Colonic mucosa (tissue), 4 donors: ENCODE results near the gene CUBN. TPM values are rescaled to one million over a fixed set of nuclear protein-coding genes. Genes with fewer than 3 reads are reported as not detected.

ENCODE experiments used
- DNase-seq: peaks from one replicate; pipeline ENCODE4 v3.0.0-alpha.2; 2020
- H3K27ac ChIP-seq: fragments of 200-600 bp; one replicate; pipeline ENCODE4 v1.8.0; 2021
- H3K27me3 ChIP-seq: fragments of 200-600 bp; one replicate; pipeline ENCODE4 v1.8.0; 2021
- H3K36me3 ChIP-seq: fragments of 200-600 bp; one replicate; pipeline ENCODE4 v1.8.0; 2021
- H3K4me1 ChIP-seq: fragments of 200-600 bp; one replicate; pipeline ENCODE4 v1.8.0; 2021; ENCODE audit warnings: mild to moderate bottlenecking
- H3K4me3 ChIP-seq: fragments of 200-600 bp; one replicate; pipeline ENCODE4 v1.8.0; 2021
- H3K9ac ChIP-seq, 2 donors: one replicate each; pipeline ENCODE4 v1.7.0; 2013; ENCODE audit warnings: control low read depth in 2 of 2, low read depth in 2 of 2, low read length in 2 of 2
- H3K9me3 ChIP-seq: fragments of 200-600 bp; one replicate; pipeline ENCODE4 v1.8.0; 2021
- intact Hi-C: fragments of 100-400 bp; cut with DNase I; formaldehyde crosslinking; loops from one replicate; pipeline ENCODE4 v1.14.1; 2022
- total RNA-seq, 2 donors: library from RNA; stranded (reverse); fragmentation: NEBNext Ultra II Directional in 1 of 2; extraction: Animal tissue kit (Norgen Biotek cat#: 25700) in 1 of 2; gene quantifications; one replicate each; pipeline ENCODE4 v1.2.1, GENCODE V29; 2021
- TF ChIP-seq, protein P1 (sequence below): fragments of 200-600 bp; IDR thresholded peaks from one replicate; pipeline ENCODE4 v1.8.0; 2022; ENCODE audit warnings: antibody characterized with exemption, mild to moderate bottlenecking
- donor health status: healthy.
- donor health status: DM: no; HTN: no; CAD: no.
- donor health status: DM: no; HTN: no; CAD: no.

Gene CUBN
- total RNA-seq, 2 donors from 2014 or later = 0.25 to 0.42 TPM

DNA sequence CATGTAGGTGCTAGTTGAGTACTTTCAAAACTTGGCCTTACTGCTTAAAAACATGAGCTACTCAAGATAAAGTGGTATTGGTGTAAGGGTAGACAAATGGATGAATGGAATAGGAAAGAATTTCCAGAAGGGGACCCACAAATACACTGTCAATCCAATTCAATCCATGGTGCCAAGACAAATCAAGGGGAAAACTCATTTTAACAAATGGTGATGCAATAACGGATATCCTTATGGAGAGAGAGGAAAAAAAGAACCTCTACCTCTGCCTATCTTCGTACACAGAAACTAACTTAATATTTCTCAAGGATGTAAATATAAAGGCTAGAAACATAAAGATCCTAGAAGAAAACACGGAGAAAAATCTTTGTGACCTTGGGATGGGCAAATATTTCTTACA is 188.5 kb downstream of the CUBN start:
- DNase-seq = no peak

GRCh38 chr10:16938952-16939351 is 190.7 kb downstream of the CUBN start:
- Histone ChIP-seq H3K27ac (no peak overlapping the region), H3K36me3 (no peaks in the 10 kb centered on the region), H3K9ac (no peak overlapping the region), H3K4me1 (no peaks in the 10 kb centered on the region), H3K9me3 (no peaks in the 10 kb centered on the region), H3K4me3 (no peak overlapping the region), H3K27me3 (no peaks in the 10 kb centered on the region)
- no peak for DNase-seq
- TF ChIP-seq, protein P1, sequence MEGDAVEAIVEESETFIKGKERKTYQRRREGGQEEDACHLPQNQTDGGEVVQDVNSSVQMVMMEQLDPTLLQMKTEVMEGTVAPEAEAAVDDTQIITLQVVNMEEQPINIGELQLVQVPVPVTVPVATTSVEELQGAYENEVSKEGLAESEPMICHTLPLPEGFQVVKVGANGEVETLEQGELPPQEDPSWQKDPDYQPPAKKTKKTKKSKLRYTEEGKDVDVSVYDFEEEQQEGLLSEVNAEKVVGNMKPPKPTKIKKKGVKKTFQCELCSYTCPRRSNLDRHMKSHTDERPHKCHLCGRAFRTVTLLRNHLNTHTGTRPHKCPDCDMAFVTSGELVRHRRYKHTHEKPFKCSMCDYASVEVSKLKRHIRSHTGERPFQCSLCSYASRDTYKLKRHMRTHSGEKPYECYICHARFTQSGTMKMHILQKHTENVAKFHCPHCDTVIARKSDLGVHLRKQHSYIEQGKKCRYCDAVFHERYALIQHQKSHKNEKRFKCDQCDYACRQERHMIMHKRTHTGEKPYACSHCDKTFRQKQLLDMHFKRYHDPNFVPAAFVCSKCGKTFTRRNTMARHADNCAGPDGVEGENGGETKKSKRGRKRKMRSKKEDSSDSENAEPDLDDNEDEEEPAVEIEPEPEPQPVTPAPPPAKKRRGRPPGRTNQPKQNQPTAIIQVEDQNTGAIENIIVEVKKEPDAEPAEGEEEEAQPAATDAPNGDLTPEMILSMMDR = no peak
- intact Hi-C loops = no loop called here

More for the DNA sequence above, 188.5 kb downstream of the CUBN start:
- intact Hi-C loops = no loop called here
- H3K4me1 ChIP-seq = no peaks in the 10 kb centered on the region
- no peak overlapping the region for H3K9ac ChIP-seq
- no peaks in the 10 kb centered on the region for H3K9me3 ChIP-seq
- H3K27me3 ChIP-seq = no peaks in the 10 kb centered on the region
- H3K27ac ChIP-seq = no peak overlapping the region
- TF ChIP-seq, protein P1 = no peak
- no peak overlapping the region for H3K4me3 ChIP-seq
- no peaks in the 10 kb centered on the region for H3K36me3 ChIP-seq

DNA sequence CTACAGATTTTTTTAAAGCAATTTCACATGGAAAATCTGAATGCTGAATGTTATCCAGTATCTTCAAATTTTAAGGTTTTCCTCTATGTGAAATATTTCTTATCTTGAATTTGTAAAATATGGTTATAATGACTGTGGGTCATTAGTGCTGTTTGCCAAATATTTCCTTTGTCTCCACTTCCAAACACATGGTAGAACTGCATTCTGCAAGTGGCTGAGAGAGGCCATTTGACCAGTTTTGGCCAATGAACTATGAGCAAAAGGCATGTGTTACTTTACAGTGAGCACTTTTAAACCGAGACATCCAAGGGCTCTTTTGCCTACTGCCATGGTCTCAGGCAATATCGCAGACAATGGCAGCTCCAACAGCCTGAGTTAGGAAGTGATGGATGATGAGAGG is 195.2 kb downstream of the CUBN start:
- DNase-seq = no peak
- Histone ChIP-seq H3K27ac (no peak overlapping the region), H3K9me3 (no peaks in the 10 kb centered on the region), H3K36me3 (no peaks in the 10 kb centered on the region), H3K4me3 (no peak overlapping the region), H3K27me3 (no peaks in the 10 kb centered on the region), H3K4me1 (no peaks in the 10 kb centered on the region), H3K9ac (no peak overlapping the region)
- TF ChIP-seq, protein P1 = no peak
- intact Hi-C loops = no loop called here

GRCh38 chr10:16933783-16934182 is 195.8 kb downstream of the CUBN start:
- Histone ChIP-seq H3K36me3 (no peaks in the 10 kb centered on the region), H3K27me3 (no peaks in the 10 kb centered on the region), H3K9ac (no peak overlapping the region), H3K27ac (no peak overlapping the region), H3K4me3 (no peak overlapping the region), H3K9me3 (no peaks in the 10 kb centered on the region), H3K4me1 (no peaks in the 10 kb centered on the region)
- intact Hi-C loops = no loop called here
- no peak for DNase-seq
- TF ChIP-seq, protein P1 = no peak

DNA sequence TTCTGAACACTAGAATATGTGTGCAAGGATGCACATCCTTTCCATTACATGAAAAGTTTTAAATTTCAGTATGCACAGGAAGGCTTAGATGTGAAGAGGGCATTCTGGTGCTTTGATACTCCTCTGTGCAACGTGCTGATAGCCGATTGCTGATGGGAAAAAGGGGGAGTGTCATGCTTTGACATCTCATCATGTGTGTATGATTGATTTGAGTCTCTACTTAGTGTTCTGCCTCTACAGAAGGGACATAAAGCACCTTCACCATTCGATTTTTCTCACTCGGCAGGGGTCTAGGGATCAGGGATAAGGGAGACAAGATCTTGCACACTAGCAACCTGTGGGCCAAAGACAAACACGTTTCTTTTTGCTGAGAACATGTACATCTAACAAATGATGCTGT is 197.7 kb downstream of the CUBN start:
- Histone ChIP-seq H3K4me3 (no peak overlapping the region), H3K27ac (no peak overlapping the region), H3K9ac (no peak overlapping the region), H3K27me3 (no peaks in the 10 kb centered on the region), H3K4me1 (no peaks in the 10 kb centered on the region), H3K36me3 (no peaks in the 10 kb centered on the region), H3K9me3 (no peaks in the 10 kb centered on the region)
- TF ChIP-seq, protein P1 = no peak
- intact Hi-C loops = no loop called here
- DNase-seq = no peak

DNA sequence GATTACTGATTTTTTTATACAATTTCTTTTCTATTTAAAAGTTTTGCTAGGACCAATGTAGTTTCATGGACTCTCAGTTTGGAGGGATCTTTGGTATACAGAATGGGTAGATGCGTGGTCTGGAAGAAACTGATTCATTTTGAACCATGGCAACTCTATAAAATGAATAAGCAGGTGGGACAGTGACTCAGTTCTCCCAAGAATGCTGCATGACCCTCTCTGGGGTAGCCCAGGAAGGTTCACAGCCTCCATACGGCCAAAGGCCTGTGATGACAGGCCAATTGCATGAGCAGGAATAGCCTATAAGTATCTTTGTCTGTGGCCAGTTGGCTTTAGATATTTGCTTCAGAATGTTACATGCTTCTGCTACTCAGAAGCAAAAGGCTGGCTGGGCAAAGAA is 199.1 kb downstream of the CUBN start:
- H3K27me3 ChIP-seq = no peaks in the 10 kb centered on the region
- H3K9me3 ChIP-seq = no peaks in the 10 kb centered on the region
- no peaks in the 10 kb centered on the region for H3K4me1 ChIP-seq
- no peak for DNase-seq
- H3K9ac ChIP-seq = no peak overlapping the region
- intact Hi-C loops = no loop called here
- H3K36me3 ChIP-seq = no peaks in the 10 kb centered on the region
- H3K4me3 ChIP-seq = no peak overlapping the region
- H3K27ac ChIP-seq = no peak overlapping the region
- TF ChIP-seq, protein P1 = no peak
